Fibroblast of lung (primary cell): ENCODE results near the gene COA6.

Experiments used
- CTCF ChIP-seq, 2 donors: IDR thresholded peaks in 1 of 2; conservative IDR thresholded peaks in 1 of 2; 1 replicate in 1 of 2; 2 replicates in 1 of 2; pipeline ENCODE4 v1.5.1; 2011 to 2012; ENCODE audit warnings: low read length in 2 of 2, control low read depth in 1 of 2, inconsistent platforms in 1 of 2, low read depth in 1 of 2, mild to moderate bottlenecking in 1 of 2
- EZH2 ChIP-seq: IDR thresholded peaks from 2 replicates; pipeline ENCODE4 v1.5.1; 2012; ENCODE audit warnings: low read length, control low read depth, mild to moderate bottlenecking; ENCODE audit errors: missing control alignments

GRCh38 chr1:234373959-234374254, 651 bp downstream of the COA6 start:
- TF ChIP-seq CTCF (conservative IDR thresholded peaks at IDR 0.05 in 1 of 2, IDR thresholded peaks at IDR 0.05 in 1 of 2; ENCODE audit: low read depth in 1 of 2, low read length in 2 of 2) (no peak), EZH2 (no peak)
